ENCODE measurements around the gene UBA1.

The UBA1 gene

DNA sequence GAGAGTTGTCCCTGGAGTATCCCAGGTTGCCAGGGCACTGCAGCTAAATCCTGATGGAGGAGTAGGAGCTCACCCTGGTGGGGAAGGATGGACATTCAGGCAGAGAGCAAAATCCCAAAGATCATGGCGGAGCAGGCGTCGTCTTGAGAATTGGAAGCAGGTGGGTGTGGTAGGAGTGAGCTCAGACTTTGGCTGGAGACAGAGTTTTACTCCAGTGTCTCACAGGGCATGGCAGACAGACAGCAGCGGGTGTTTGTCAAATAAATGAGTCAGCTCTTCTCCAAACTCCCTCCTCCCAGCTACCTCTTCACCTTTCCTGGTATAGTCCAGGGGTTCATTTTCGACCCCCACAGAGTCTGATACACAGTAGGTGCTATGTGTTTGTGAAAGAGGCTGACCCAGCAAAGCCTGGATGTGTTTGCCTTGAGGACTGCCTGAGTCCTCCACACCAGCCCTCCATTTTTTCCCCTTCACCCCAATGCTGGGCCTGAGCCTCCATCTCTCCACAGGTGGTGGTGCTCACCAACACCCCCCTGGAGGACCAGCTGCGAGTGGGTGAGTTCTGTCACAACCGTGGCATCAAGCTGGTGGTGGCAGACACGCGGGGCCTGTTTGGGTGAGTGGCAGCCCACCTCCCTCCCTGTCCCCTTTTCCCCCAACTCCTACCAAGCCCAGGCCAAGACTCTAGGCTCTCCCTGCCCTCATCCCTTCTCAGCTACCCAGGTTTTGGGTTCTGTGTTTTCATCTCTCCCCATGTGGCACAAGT lies 6.9 kb downstream of the UBA1 start:
- TF ChIP-seq, protein P1, sequence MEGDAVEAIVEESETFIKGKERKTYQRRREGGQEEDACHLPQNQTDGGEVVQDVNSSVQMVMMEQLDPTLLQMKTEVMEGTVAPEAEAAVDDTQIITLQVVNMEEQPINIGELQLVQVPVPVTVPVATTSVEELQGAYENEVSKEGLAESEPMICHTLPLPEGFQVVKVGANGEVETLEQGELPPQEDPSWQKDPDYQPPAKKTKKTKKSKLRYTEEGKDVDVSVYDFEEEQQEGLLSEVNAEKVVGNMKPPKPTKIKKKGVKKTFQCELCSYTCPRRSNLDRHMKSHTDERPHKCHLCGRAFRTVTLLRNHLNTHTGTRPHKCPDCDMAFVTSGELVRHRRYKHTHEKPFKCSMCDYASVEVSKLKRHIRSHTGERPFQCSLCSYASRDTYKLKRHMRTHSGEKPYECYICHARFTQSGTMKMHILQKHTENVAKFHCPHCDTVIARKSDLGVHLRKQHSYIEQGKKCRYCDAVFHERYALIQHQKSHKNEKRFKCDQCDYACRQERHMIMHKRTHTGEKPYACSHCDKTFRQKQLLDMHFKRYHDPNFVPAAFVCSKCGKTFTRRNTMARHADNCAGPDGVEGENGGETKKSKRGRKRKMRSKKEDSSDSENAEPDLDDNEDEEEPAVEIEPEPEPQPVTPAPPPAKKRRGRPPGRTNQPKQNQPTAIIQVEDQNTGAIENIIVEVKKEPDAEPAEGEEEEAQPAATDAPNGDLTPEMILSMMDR (IDR thresholded peaks at IDR 0.05; ENCODE audit: low read depth, low read length, missing control alignments), result peak; percentile 47
- peaks cover 83% of the 10 kb centered on the region for H3K36me3 ChIP-seq (replicated peaks)
- no peak overlapping the region for H3K4me3 ChIP-seq (ENCODE audit: low read depth, low read length)
- no peaks in the 10 kb centered on the region for H3K27me3 ChIP-seq (replicated peaks)
- in situ Hi-C loops (cut with HindIII; ENCODE audit: low pct_ligation_motif_present, low sequenced_read_pairs), result no loop called here
- peak; percentile 21 for DNase-seq
- H3K27ac ChIP-seq, result no peak overlapping the region

GRCh38 chrX:47201345-47201944 lies 7.8 kb downstream of the UBA1 start:
- in situ Hi-C loops (cut with HindIII; ENCODE audit: low pct_ligation_motif_present, low sequenced_read_pairs), result no loop called here
- no peak overlapping the region for H3K4me3 ChIP-seq (ENCODE audit: low read depth, low read length)
- H3K36me3 ChIP-seq (replicated peaks), result peaks cover 89% of the 10 kb centered on the region

DNA sequence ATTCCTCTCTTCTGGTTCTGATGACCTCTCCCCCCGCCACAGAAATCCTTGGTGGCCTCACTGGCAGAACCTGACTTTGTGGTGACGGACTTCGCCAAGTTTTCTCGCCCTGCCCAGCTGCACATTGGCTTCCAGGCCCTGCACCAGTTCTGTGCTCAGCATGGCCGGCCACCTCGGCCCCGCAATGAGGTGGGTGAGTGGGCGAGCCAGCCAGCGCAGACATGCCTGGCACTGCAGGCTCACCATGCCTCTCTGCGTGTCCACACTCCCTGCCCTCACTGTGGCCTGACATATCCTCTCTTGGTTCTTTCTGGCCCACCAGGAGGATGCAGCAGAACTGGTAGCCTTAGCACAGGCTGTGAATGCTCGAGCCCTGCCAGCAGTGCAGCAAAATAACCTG lies 8.7 kb downstream of the UBA1 start:
- TF ChIP-seq, protein P1 (IDR thresholded peaks at IDR 0.05; ENCODE audit: low read depth, low read length, missing control alignments), result no peak
- Histone ChIP-seq H3K4me3 (ENCODE audit: low read depth, low read length) (no peak overlapping the region), H3K27me3 (replicated peaks) (no peaks in the 10 kb centered on the region), H3K27ac (no peak overlapping the region), H3K36me3 (replicated peaks) (peaks cover 93% of the 10 kb centered on the region)
- in situ Hi-C loops (cut with HindIII; ENCODE audit: low pct_ligation_motif_present, low sequenced_read_pairs), result no loop called here
- DNase-seq, result no peak

More at GRCh38 chrX:47201345-47201944, 7.8 kb downstream of the UBA1 start:
- Histone ChIP-seq H3K27me3 (replicated peaks) (no peaks in the 10 kb centered on the region), H3K27ac (no peak overlapping the region)
- TF ChIP-seq, protein P1 (IDR thresholded peaks at IDR 0.05; ENCODE audit: low read depth, low read length, missing control alignments), result no peak
- no peak for DNase-seq

DNA sequence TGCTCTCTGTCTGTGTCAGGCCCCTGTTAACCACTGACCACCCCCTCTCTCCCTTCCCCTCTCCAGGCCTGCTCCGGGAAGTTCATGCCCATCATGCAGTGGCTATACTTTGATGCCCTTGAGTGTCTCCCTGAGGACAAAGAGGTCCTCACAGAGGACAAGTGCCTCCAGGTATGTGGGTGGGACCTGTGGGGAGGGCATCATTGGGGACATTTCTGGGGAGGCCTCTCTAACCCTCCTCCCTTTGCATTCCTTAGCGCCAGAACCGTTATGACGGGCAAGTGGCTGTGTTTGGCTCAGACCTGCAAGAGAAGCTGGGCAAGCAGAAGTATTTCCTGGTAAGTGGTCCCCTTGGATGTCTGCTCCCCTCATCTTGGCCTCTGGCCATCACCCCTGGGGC lies 9.2 kb downstream of the UBA1 start:
- DNase-seq, result no peak

GRCh38 chrX:47204970-47205369 lies 11.3 kb downstream of the UBA1 start:
- Histone ChIP-seq H3K27me3 (replicated peaks) (no peaks in the 10 kb centered on the region), H3K4me3 (ENCODE audit: low read depth, low read length) (no peak overlapping the region), H3K27ac (no peak overlapping the region), H3K36me3 (replicated peaks) (peaks cover 99% of the 10 kb centered on the region)
- DNase-seq, result no peak
- TF ChIP-seq, protein P1 (IDR thresholded peaks at IDR 0.05; ENCODE audit: low read depth, low read length, missing control alignments), result no peak
- in situ Hi-C loops (cut with HindIII; ENCODE audit: low pct_ligation_motif_present, low sequenced_read_pairs), result no loop called here

More for the DNA sequence above, 9.2 kb downstream of the UBA1 start:
- Histone ChIP-seq H3K27ac (no peak overlapping the region), H3K36me3 (replicated peaks) (peaks cover 98% of the 10 kb centered on the region), H3K27me3 (replicated peaks) (no peaks in the 10 kb centered on the region), H3K4me3 (ENCODE audit: low read depth, low read length) (no peak overlapping the region)
- TF ChIP-seq, protein P1 (IDR thresholded peaks at IDR 0.05; ENCODE audit: low read depth, low read length, missing control alignments), result no peak
- in situ Hi-C loops (cut with HindIII; ENCODE audit: low pct_ligation_motif_present, low sequenced_read_pairs), result no loop called here
